ENCODE measurements around the gene WDR5B. TPM values are rescaled to one million over a fixed set of nuclear protein-coding genes. Genes with fewer than 3 reads are reported as not detected.
A peak's percentile ranks its signal among the peaks of the same experiment; 100 is the strongest.

The WDR5B gene
- total and polyA plus RNA-seq, 8 donors = 2.3 to 5.4 (median 3.3) TPM

DNA sequence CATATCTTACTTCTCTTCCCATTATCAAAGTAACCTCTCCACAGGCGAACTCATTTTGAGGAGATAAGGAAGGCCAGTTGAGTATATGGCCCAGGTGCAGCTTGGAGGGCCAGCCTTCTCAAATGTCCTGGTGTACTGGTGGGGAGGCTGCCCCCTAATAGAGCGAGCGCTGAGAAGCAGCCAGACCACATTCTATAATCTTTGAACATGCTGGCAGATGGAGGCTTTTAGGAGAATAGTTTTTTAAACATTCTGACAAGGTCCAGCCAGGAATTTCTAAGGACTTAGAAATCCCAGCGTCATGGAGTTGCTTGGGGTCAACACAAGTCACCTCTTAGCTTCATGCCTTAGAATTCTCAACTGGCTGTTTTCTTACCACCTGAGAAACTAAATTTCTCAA is 5.8 kb downstream of the WDR5B start:
- FAIRE-seq (no peak), ATAC-seq (no peak), DNase-seq (no peak)
- 71 to 76% methylated on average over 4 of the region's 4 CpGs for WGBS, 2 donors
- no peaks in the 10 kb centered on the region for H3K27me3 ChIP-seq
- H3K27ac ChIP-seq = no peak overlapping the region
- no peak for TF ChIP-seq CTCF (IDR thresholded peaks at IDR 0.05)
- peaks cover 0 to 33% (median 19%) of the 10 kb centered on the region in 3 donors for H3K36me3 ChIP-seq
- peaks cover 17 to 23% (median 20%) of the 10 kb centered on the region in 3 donors for H3K4me1 ChIP-seq
- intact Hi-C loops (cut with DNase I) = no loop called here
- H3K4me3 ChIP-seq = no peak overlapping the region
- no peaks in the 10 kb centered on the region for H3K9me3 ChIP-seq

- Histone ChIP-seq H3K4me3 (no peak overlapping the region), H3K9me3 (no peaks in the 10 kb centered on the region), H3K27ac (no peak overlapping the region), H3K4me1 (peaks cover 13 to 16% (median 15%) of the 10 kb centered on the region in 3 donors), H3K36me3 (peaks cover 0 to 40% (median 19%) of the 10 kb centered on the region in 3 donors), H3K27me3 (no peaks in the 10 kb centered on the region)
- FAIRE-seq (no peak), ATAC-seq (peak in 1 of 4 donors; percentile 54), DNase-seq (no peak)
- intact Hi-C loops (cut with DNase I) = no loop called here
- TF ChIP-seq CTCF (IDR thresholded peaks at IDR 0.05) = no peak
- WGBS, 2 donors = 72 to 76% methylated on average over 6 of the region's 6 CpGs
Measured at GRCh38 chr3:122409446-122409845, 6.4 kb downstream of the WDR5B start.

DNA sequence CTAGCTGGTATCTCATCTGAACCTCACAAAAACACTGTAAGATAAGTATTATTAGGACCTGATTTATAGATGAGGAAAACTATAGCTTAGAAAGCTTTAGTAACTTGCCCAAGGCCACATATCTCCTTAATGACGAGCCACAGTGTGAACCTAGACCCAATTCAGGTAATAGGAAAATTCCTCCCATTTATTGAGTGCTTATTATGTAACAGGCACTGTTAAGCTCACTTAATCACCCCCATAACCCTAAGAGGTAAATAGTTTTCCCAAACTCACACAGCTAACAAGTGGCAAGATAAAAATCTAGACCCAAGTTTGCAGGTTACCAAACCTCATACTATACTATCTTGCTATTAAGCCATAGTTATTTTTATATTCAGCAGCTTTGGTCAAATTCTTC is 7.9 kb downstream of the WDR5B start:
- intact Hi-C loops (cut with DNase I) = no loop called here

DNA sequence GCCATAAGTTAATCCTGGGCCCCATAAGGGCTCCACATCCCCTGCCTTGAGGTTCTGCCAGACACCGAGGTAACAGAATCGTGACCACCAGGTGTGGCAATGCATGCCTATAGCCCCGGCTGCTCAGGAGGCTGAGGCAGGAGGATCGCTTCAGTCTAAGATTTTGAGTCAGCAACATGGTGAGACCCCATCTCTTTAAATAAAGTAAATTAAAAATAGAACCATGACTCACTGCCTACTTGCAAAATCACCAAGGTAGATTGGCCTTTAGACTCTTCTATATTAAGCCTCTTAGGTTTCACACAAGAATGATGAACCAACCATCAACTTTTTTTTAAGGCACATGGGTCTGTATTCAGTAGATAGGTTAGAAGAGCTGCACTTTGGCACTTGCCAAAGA is 9.7 kb downstream of the WDR5B start:
- DNase-seq = no peak
- Histone ChIP-seq H3K4me1 (peaks cover 0 to 2% (median 0%) of the 10 kb centered on the region in 3 donors), H3K9me3 (no peaks in the 10 kb centered on the region), H3K27me3 (no peaks in the 10 kb centered on the region), H3K4me3 (no peak overlapping the region), H3K27ac (no peak overlapping the region), H3K36me3 (peaks cover 0 to 58% (median 21%) of the 10 kb centered on the region in 3 donors)
- no peak for FAIRE-seq
- no peak for TF ChIP-seq CTCF (IDR thresholded peaks at IDR 0.05)
- intact Hi-C loops (cut with DNase I) = no loop called here
- ATAC-seq = no peak
- 75 to 93% methylated on average over 4 of the region's 4 CpGs for WGBS, 2 donors

More for the DNA sequence above, 7.9 kb downstream of the WDR5B start:
- FAIRE-seq = no peak
- Histone ChIP-seq H3K36me3 (peaks cover 0 to 55% (median 21%) of the 10 kb centered on the region in 3 donors), H3K4me3 (no peak overlapping the region), H3K27ac (no peak overlapping the region), H3K27me3 (no peaks in the 10 kb centered on the region), H3K9me3 (no peaks in the 10 kb centered on the region), H3K4me1 (peaks cover 0 to 11% (median 0%) of the 10 kb centered on the region in 3 donors)
- ATAC-seq = no peak
- DNase-seq = no peak
- no peak for TF ChIP-seq CTCF (IDR thresholded peaks at IDR 0.05)
- WGBS, 2 donors = 37 to 51% methylated on average over 1 of the region's 1 CpG

GRCh38 chr3:122405015-122405414 is 10.8 kb downstream of the WDR5B start:
- no peak for TF ChIP-seq CTCF (IDR thresholded peaks at IDR 0.05)
- peaks cover 0 to 8% (median 0%) of the 10 kb centered on the region in 3 donors for H3K4me1 ChIP-seq
- DNase-seq (no peak), ATAC-seq (no peak), FAIRE-seq (no peak)
- intact Hi-C loops (cut with DNase I) = no loop called here
- peaks cover 0 to 53% (median 18%) of the 10 kb centered on the region in 3 donors for H3K36me3 ChIP-seq
- no peaks in the 10 kb centered on the region for H3K27me3 ChIP-seq
- WGBS, 2 donors = 84 to 91% methylated on average over 3 of the region's 3 CpGs
- H3K27ac ChIP-seq = no peak overlapping the region
- no peak overlapping the region for H3K4me3 ChIP-seq
- no peaks in the 10 kb centered on the region for H3K9me3 ChIP-seq
